HG03460 (cell line): Measurements from ENCODE around the gene PYROXD2.

ENCODE experiments used
- ATAC-seq: cut with Tn5 transposase; IDR thresholded peaks from one replicate; pipeline ENCODE4 v1.9.1; 2021; ENCODE audit not compliant: unreplicated experiment

Gene PYROXD2

GRCh38 chr10:98435178-98435577 is 20.2 kb upstream of the PYROXD2 start:
- no peak for ATAC-seq

GRCh38 chr10:98433881-98434732 is 19.1 kb upstream of the PYROXD2 start:
- ATAC-seq = no peak

GRCh38 chr10:98433371-98433770 is 18.4 kb upstream of the PYROXD2 start:
- ATAC-seq = no peak

GRCh38 chr10:98432330-98432729 is 17.3 kb upstream of the PYROXD2 start:
- ATAC-seq = no peak

GRCh38 chr10:98431016-98431415 is 16.0 kb upstream of the PYROXD2 start:
- ATAC-seq = no peak

- ATAC-seq = no peak
Measured at GRCh38 chr10:98430427-98430826, 15.4 kb upstream of the PYROXD2 start.

GRCh38 chr10:98429320-98430072 is 14.5 kb upstream of the PYROXD2 start:
- ATAC-seq = no peak

GRCh38 chr10:98427011-98427515 is 12.1 kb upstream of the PYROXD2 start:
- no peak for ATAC-seq

- ATAC-seq = peak; percentile 77
Measured at GRCh38 chr10:98425511-98426352, 10.8 kb upstream of the PYROXD2 start.

GRCh38 chr10:98424295-98425254 is 9.6 kb upstream of the PYROXD2 start:
- ATAC-seq = no peak

- no peak for ATAC-seq
Measured at GRCh38 chr10:98423691-98424120, 8.7 kb upstream of the PYROXD2 start.

GRCh38 chr10:98422182-98422581 is 7.2 kb upstream of the PYROXD2 start:
- no peak for ATAC-seq

GRCh38 chr10:98420786-98421185 is 5.8 kb upstream of the PYROXD2 start:
- no peak for ATAC-seq

GRCh38 chr10:98419469-98420261 is 4.7 kb upstream of the PYROXD2 start:
- no peak for ATAC-seq

- no peak for ATAC-seq
Measured at GRCh38 chr10:98418665-98419468, 3.9 kb upstream of the PYROXD2 start.

GRCh38 chr10:98417973-98418664 is 3.1 kb upstream of the PYROXD2 start:
- no peak for ATAC-seq

- no peak for ATAC-seq
Measured at GRCh38 chr10:98417481-98417959, 2.5 kb upstream of the PYROXD2 start.
